HepG2 (cell line): ENCODE results near the gene DCHS2. TPM values are rescaled to one million over a fixed set of nuclear protein-coding genes. Genes with fewer than 3 reads are reported as not detected.

Experiments used
- GATAD1 ChIP-seq: IDR thresholded peaks from 2 replicates; pipeline ENCODE4 v1.6.1; 2016; ENCODE audit warnings: missing genetic modification reagents, missing compliant biosample characterization
- GLI4 ChIP-seq: sonication (generic); formaldehyde crosslinking; IDR thresholded peaks from 2 replicates; pipeline ENCODE4 v1.5.1; 2020; ENCODE audit warnings: missing genetic modification reagents, mild to moderate bottlenecking, moderate library complexity, borderline replicate concordance
- MZF1 ChIP-seq: sonication (generic); formaldehyde crosslinking; IDR thresholded peaks from 2 replicates; pipeline ENCODE4 v1.8.1; 2023; ENCODE audit warnings: mild to moderate bottlenecking, missing genetic modification reagents, borderline replicate concordance
- PAF1 ChIP-seq: IDR thresholded peaks from 2 replicates; pipeline ENCODE4 v1.6.1; 2016; ENCODE audit warnings: missing genetic modification reagents, missing compliant biosample characterization
- YEATS2 ChIP-seq: sonication (generic); formaldehyde crosslinking; IDR thresholded peaks from 2 replicates; pipeline ENCODE4 v1.4.0; 2020; ENCODE audit warnings: missing genetic modification reagents, borderline replicate concordance
- ZFP36L2 ChIP-seq: sonication (generic); formaldehyde crosslinking; IDR thresholded peaks from 2 replicates; pipeline ENCODE4 v1.4.0; 2020; ENCODE audit warnings: missing genetic modification reagents
- ZNF121 ChIP-seq: sonication (generic); formaldehyde crosslinking; IDR thresholded peaks from 2 replicates; pipeline ENCODE4 v1.5.0; 2020; ENCODE audit warnings: mild to moderate bottlenecking, missing genetic modification reagents
- ZNF17 ChIP-seq: sonication (generic); formaldehyde crosslinking; IDR thresholded peaks from 2 replicates; pipeline ENCODE4 v1.5.0; 2020; ENCODE audit warnings: mild to moderate bottlenecking, missing genetic modification reagents
- ZNF432 ChIP-seq: sonication (generic); formaldehyde crosslinking; IDR thresholded peaks from 2 replicates; pipeline ENCODE4 v1.5.0; 2020; ENCODE audit warnings: missing genetic modification reagents, mild to moderate bottlenecking, borderline replicate concordance
- ZNF605 ChIP-seq: sonication (generic); formaldehyde crosslinking; IDR thresholded peaks from 2 replicates; pipeline ENCODE4 v1.8.0; 2022; ENCODE audit warnings: mild to moderate bottlenecking, missing genetic modification reagents
- ZNF703 ChIP-seq: sonication (generic); formaldehyde crosslinking; IDR thresholded peaks from 2 replicates; pipeline ENCODE4 v1.5.1; 2020; ENCODE audit warnings: missing genetic modification reagents, mild to moderate bottlenecking, moderate library complexity, borderline replicate concordance
- ZNF772 ChIP-seq: sonication (generic); formaldehyde crosslinking; IDR thresholded peaks from 2 replicates; pipeline ENCODE4 v1.5.0; 2020; ENCODE audit warnings: mild to moderate bottlenecking, missing genetic modification reagents
- ZNF879 ChIP-seq: sonication (generic); formaldehyde crosslinking; IDR thresholded peaks from 2 replicates; pipeline ENCODE4 v1.8.1; 2023; ENCODE audit warnings: missing genetic modification reagents
- polyA plus RNA-seq, 8 experiments: library from polyadenylated mRNA; depleted of rRNA in 3 of 8; stranded (reverse) in 7 of 8; unstranded in 1 of 8; fragments of >200 nt; fragmentation: Illumina TruSeq in 4 of 8; extraction: Trizol in 4 of 8; gene quantifications; 2 replicates each; pipeline versions ENCODE4 v1.2.1 to v1.2.3, GENCODE V29; 2011 to 2016; ENCODE audit warnings: low read depth in 4 of 8, missing spikeins in 1 of 8, mixed read lengths in 1 of 8; ENCODE audit not compliant: insufficient read depth in 1 of 8
- total RNA-seq, 5 experiments: library from RNA; depleted of rRNA; stranded (reverse); fragments of >200 nt; fragmentation: Illumina TruSeq; extraction: Trizol; gene quantifications; 2 replicates each; pipeline ENCODE4 v1.2.3, GENCODE V29; 2016; ENCODE audit warnings: low read depth in 1 of 5
- TF ChIP-seq, protein P1 (sequence below): sonication (generic); formaldehyde crosslinking; IDR thresholded peaks from 2 replicates; pipeline ENCODE4 v1.4.0; 2020; ENCODE audit warnings: missing genetic modification reagents
- TF ChIP-seq, protein P2 (sequence below): sonication (generic); formaldehyde crosslinking; IDR thresholded peaks from 2 replicates; pipeline ENCODE4 v1.5.1; 2020; ENCODE audit warnings: missing genetic modification reagents, mild to moderate bottlenecking, borderline replicate concordance
- TF ChIP-seq, protein P3 (sequence below): sonication (generic); formaldehyde crosslinking; IDR thresholded peaks from 2 replicates; pipeline ENCODE4 v1.5.1; 2020; ENCODE audit warnings: mild to moderate bottlenecking, moderate library complexity, missing genetic modification reagents

DCHS2 gene
- total and polyA plus RNA-seq, 2 of the 13 experiments (the other 11 are each of a cell fraction or from before 2014, with no cell fraction given): 0.03 TPM; not detected in 1

DNA sequence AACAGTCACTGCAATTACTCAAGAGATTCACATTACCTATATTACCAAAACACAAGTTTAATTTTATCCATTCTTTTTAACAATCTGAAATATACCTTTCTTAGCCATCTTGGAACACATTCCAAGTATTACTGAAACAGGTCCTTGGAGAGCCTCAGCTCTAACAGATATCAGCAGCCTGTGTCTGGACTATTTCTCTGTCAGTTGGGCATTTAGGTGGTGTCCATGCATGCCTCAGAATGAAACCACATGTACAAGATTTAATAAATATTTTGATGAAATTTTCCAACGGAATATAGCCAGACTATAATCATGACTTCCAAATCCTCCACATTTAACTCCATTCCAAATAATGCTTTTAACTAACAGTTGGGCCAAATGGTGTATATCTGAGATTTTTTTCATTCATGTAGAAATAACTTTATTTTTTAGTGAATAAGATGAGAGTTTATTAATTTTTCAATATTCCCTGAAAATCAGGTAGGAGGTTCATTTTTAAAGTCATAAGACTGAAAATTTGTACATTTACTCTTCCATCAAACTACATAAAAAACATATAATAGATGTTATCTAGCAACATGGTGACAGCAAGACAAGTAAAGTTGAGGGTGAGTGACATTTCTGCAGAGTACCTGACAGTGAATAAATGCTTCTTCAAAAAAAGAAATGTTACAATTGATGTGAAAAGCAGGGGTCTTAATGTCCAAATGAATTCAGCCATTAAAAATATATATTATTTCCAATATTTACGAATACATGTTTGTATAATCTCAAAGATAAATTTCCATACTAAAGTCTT, 174.2 kb downstream of the DCHS2 start (continued):
- TF ChIP-seq, protein P1, sequence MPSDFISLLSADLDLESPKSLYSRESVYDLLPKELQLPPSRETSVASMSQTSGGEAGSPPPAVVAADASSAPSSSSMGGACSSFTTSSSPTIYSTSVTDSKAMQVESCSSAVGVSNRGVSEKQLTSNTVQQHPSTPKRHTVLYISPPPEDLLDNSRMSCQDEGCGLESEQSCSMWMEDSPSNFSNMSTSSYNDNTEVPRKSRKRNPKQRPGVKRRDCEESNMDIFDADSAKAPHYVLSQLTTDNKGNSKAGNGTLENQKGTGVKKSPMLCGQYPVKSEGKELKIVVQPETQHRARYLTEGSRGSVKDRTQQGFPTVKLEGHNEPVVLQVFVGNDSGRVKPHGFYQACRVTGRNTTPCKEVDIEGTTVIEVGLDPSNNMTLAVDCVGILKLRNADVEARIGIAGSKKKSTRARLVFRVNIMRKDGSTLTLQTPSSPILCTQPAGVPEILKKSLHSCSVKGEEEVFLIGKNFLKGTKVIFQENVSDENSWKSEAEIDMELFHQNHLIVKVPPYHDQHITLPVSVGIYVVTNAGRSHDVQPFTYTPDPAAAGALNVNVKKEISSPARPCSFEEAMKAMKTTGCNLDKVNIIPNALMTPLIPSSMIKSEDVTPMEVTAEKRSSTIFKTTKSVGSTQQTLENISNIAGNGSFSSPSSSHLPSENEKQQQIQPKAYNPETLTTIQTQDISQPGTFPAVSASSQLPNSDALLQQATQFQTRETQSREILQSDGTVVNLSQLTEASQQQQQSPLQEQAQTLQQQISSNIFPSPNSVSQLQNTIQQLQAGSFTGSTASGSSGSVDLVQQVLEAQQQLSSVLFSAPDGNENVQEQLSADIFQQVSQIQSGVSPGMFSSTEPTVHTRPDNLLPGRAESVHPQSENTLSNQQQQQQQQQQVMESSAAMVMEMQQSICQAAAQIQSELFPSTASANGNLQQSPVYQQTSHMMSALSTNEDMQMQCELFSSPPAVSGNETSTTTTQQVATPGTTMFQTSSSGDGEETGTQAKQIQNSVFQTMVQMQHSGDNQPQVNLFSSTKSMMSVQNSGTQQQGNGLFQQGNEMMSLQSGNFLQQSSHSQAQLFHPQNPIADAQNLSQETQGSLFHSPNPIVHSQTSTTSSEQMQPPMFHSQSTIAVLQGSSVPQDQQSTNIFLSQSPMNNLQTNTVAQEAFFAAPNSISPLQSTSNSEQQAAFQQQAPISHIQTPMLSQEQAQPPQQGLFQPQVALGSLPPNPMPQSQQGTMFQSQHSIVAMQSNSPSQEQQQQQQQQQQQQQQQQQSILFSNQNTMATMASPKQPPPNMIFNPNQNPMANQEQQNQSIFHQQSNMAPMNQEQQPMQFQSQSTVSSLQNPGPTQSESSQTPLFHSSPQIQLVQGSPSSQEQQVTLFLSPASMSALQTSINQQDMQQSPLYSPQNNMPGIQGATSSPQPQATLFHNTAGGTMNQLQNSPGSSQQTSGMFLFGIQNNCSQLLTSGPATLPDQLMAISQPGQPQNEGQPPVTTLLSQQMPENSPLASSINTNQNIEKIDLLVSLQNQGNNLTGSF (CRISPR knock-in tag): no peak
- no peak for TF ChIP-seq ZNF432
- TF ChIP-seq ZNF879 (CRISPR knock-in tag): no peak
- no peak for TF ChIP-seq YEATS2 (CRISPR knock-in tag)
- no peak for TF ChIP-seq ZNF772 (CRISPR knock-in tag)
- no peak for TF ChIP-seq GATAD1 (CRISPR knock-in tag)
- no peak for TF ChIP-seq PAF1 (CRISPR knock-in tag)
- no peak for TF ChIP-seq ZNF703 (CRISPR knock-in tag)
- TF ChIP-seq ZFP36L2 (CRISPR knock-in tag): no peak
- TF ChIP-seq, protein P2, sequence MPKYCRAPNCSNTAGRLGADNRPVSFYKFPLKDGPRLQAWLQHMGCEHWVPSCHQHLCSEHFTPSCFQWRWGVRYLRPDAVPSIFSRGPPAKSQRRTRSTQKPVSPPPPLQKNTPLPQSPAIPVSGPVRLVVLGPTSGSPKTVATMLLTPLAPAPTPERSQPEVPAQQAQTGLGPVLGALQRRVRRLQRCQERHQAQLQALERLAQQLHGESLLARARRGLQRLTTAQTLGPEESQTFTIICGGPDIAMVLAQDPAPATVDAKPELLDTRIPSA (CRISPR knock-in tag): no peak
- no peak for TF ChIP-seq ZNF17 (CRISPR knock-in tag)
- TF ChIP-seq, protein P3, sequence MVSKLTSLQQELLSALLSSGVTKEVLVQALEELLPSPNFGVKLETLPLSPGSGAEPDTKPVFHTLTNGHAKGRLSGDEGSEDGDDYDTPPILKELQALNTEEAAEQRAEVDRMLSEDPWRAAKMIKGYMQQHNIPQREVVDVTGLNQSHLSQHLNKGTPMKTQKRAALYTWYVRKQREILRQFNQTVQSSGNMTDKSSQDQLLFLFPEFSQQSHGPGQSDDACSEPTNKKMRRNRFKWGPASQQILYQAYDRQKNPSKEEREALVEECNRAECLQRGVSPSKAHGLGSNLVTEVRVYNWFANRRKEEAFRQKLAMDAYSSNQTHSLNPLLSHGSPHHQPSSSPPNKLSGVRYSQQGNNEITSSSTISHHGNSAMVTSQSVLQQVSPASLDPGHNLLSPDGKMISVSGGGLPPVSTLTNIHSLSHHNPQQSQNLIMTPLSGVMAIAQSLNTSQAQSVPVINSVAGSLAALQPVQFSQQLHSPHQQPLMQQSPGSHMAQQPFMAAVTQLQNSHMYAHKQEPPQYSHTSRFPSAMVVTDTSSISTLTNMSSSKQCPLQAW (CRISPR knock-in tag): no peak
- no peak for TF ChIP-seq ZNF121 (CRISPR knock-in tag)
- TF ChIP-seq GLI4: no peak
- no peak for TF ChIP-seq MZF1 (CRISPR knock-in tag)
- no peak for TF ChIP-seq ZNF605 (CRISPR knock-in tag)
